GM23248 (cell line): ENCODE data around the gene LAMA5. TPM values are rescaled to one million over a fixed set of nuclear protein-coding genes. Genes with fewer than 3 reads are reported as not detected.

ENCODE experiments used
- DNase-seq: peaks from one replicate; pipeline ENCODE4 v3.0.0-alpha.2; 2015
- H2AFZ ChIP-seq: fragments of 200-600 bp; sonication (generic); 2 replicates; pipeline ENCODE4 v1.6.1; 2016; ENCODE audit warnings: antibody characterized with exemption
- H3F3A ChIP-seq: fragments of 200-600 bp; sonication (generic); 2 replicates; pipeline ENCODE4 v1.6.1; 2016; ENCODE audit warnings: mild to moderate bottlenecking, antibody characterized with exemption, mixed run types; ENCODE audit not compliant: insufficient read depth
- H3K27ac ChIP-seq: fragments of 200-600 bp; sonication (generic); 2 replicates; pipeline ENCODE4 v1.5.1; 2016; ENCODE audit warnings: mild to moderate bottlenecking
- H3K27me3 ChIP-seq: fragments of 200-600 bp; sonication (generic); replicated peaks from 2 replicates; pipeline ENCODE4 v1.6.1; 2016; ENCODE audit warnings: mild to moderate bottlenecking; ENCODE audit not compliant: insufficient read depth
- H3K36me3 ChIP-seq: fragments of 200-600 bp; sonication (generic); 2 replicates; pipeline ENCODE4 v1.6.1; 2016; ENCODE audit warnings: low read depth, mild to moderate bottlenecking
- H3K4me1 ChIP-seq: fragments of 200-600 bp; sonication (generic); 2 replicates; pipeline ENCODE4 v1.6.1; 2016; ENCODE audit warnings: mild to moderate bottlenecking; ENCODE audit not compliant: insufficient read depth
- H3K4me2 ChIP-seq: fragments of 200-600 bp; sonication (generic); one replicate; pipeline ENCODE4 v1.6.1; 2016; ENCODE audit warnings: mild to moderate bottlenecking; ENCODE audit not compliant: unreplicated experiment
- H3K4me3 ChIP-seq: fragments of 200-600 bp; sonication (generic); 2 replicates; pipeline ENCODE4 v1.5.1; 2016; ENCODE audit warnings: mild to moderate bottlenecking
- H3K79me2 ChIP-seq: fragments of 200-600 bp; sonication (generic); 2 replicates; pipeline ENCODE4 v1.6.1; 2016; ENCODE audit warnings: mild to moderate bottlenecking; ENCODE audit not compliant: insufficient read depth
- H3K9ac ChIP-seq: fragments of 200-600 bp; sonication (generic); 2 replicates; pipeline ENCODE4 v1.6.1; 2016; ENCODE audit warnings: mild to moderate bottlenecking
- H3K9me2 ChIP-seq: fragments of 200-600 bp; sonication (generic); 2 replicates; pipeline ENCODE4 v1.6.1; 2016; ENCODE audit warnings: mixed run types, mild to moderate bottlenecking, moderate library complexity; ENCODE audit not compliant: insufficient read depth
- H3K9me3 ChIP-seq: fragments of 200-600 bp; sonication (generic); one replicate; pipeline ENCODE4 v1.6.1; 2017; ENCODE audit warnings: low read depth
- H4K20me1 ChIP-seq: fragments of 200-600 bp; sonication (generic); 2 replicates; pipeline ENCODE4 v1.6.0; 2016; ENCODE audit not compliant: insufficient read depth
- EZH2 ChIP-seq: fragments of 200-600 bp; sonication (generic); IDR thresholded peaks from 2 replicates; pipeline ENCODE4 v1.6.1; 2018; ENCODE audit warnings: antibody characterized with exemption, mild to moderate bottlenecking; ENCODE audit not compliant: insufficient read depth, poor library complexity, severe bottlenecking
- EZH2phosphoT487 ChIP-seq: fragments of 200-600 bp; sonication (generic); IDR thresholded peaks from 2 replicates; pipeline ENCODE4 v1.6.1; 2018; ENCODE audit warnings: antibody characterized with exemption, moderate library complexity, mild to moderate bottlenecking, low read depth; ENCODE audit not compliant: insufficient read depth
- WGBS, 2 experiments: methylation state at CpG; one replicate each; pipeline ENCODE4 v1.1.6; 2015 to 2017; ENCODE audit warnings: low lambda C conversion rate in 2 of 2, low coverage in 1 of 2; ENCODE audit errors: missing lambda C conversion rate in 2 of 2; 5-methylcytosine and 5-hydroxymethylcytosine counted together
- in situ Hi-C: fragments of 300-500 bp; cut with MboI; formaldehyde crosslinking; loops from 2 replicates; pipeline ENCODE4 v1.15.0; 2020
- polyA plus RNA-seq: library from polyadenylated mRNA; unstranded; fragments of >200 nt; fragmentation: Nextera tagmentation; extraction: Ambion mirVana; gene quantifications from 2 replicates; pipeline ENCODE4 v1.2.1, GENCODE V29; 2016
- total RNA-seq: library from RNA; depleted of rRNA; stranded (reverse); fragments of >200 nt; shearing (Covaris generic); gene quantifications from 2 replicates; pipeline ENCODE4 v1.2.3, GENCODE V29; 2014

Gene LAMA5
- total and polyA plus RNA-seq, 2 experiments from 2014 or later: 4.5 to 6.0 TPM

- peaks cover 8% of the 10 kb centered on the region; the same call in 1 of the 2 replicates for H3K36me3 ChIP-seq
- in situ Hi-C loops: no loop called here
- H3K9ac ChIP-seq: no peak overlapping the region
- H4K20me1 ChIP-seq: peaks cover 3% of the 10 kb centered on the region; the same call in 1 of the 2 replicates
- H3K4me2 ChIP-seq: no peak overlapping the region
- H3K9me2 ChIP-seq: no peaks in the 10 kb centered on the region
- H2AFZ ChIP-seq: no peak overlapping the region
- H3K27ac ChIP-seq: no peak overlapping the region
- no peak overlapping the region for H3K4me3 ChIP-seq
- TF ChIP-seq EZH2phosphoT487: no peak
- TF ChIP-seq EZH2: no peak
- no peaks in the 10 kb centered on the region for H3F3A ChIP-seq
- no peaks in the 10 kb centered on the region for H3K9me3 ChIP-seq
- H3K27me3 ChIP-seq: no peaks in the 10 kb centered on the region
- DNase-seq: no peak
- H3K79me2 ChIP-seq: peaks cover 23% of the 10 kb centered on the region
- H3K4me1 ChIP-seq: peaks cover 3% of the 10 kb centered on the region; the same call in 1 of the 2 replicates
- WGBS, 2 experiments: 60 to 64% methylated on average over 21 to 27 of the region's 29 CpGs
Measured at GRCh38 chr20:62309947-62310756, 57.0 kb downstream of the LAMA5 start.

DNA sequence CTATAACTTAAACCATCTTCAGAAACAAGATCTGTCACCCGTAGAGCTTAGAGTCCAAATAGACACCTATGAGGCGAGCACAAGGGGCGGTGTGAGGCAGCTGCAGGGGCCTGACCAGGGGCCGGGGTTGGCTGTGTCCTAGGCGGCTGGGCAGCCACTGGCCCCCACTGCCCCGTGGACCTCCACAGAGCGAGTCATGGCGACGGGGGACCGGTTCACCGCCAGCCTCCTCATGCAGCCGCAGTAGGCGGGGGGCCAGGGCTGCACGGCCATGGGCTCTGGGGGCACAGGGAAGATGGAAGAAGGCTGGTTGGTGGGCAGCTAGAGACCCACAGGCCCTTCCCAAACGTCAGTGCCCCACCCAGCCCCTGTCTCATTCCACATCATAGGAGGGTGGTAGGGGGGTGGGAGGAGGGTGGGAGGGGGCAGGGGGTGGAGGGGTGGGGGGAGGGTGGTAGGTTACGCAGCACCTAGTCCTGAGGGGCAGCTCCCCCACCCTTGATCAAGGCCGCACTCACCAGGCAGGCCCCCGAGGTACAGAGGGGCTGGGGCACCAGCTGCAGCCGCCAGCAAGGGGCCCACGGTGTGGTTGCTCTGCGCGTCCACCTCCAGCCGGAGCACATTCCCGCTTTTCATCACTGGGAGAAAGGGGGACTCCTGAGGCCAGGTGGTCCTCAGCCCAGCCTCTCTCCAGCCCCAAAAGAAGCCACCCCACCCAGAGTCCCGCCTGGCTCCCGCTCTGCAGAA, 57.7 kb downstream of the LAMA5 start:
- no peak overlapping the region for H2AFZ ChIP-seq
- peaks cover 8% of the 10 kb centered on the region; the same call in 1 of the 2 replicates for H3K36me3 ChIP-seq
- H3K9me2 ChIP-seq: no peaks in the 10 kb centered on the region
- peaks cover 11% of the 10 kb centered on the region for H3K4me1 ChIP-seq
- peaks cover 31% of the 10 kb centered on the region for H3K79me2 ChIP-seq
- H3K9me3 ChIP-seq: no peaks in the 10 kb centered on the region
- no peaks in the 10 kb centered on the region for H3K27me3 ChIP-seq
- 87 to 93% methylated on average over 20 to 26 of the region's 26 CpGs for WGBS, 2 experiments
- no peak overlapping the region for H3K4me2 ChIP-seq
- H3K4me3 ChIP-seq: no peak overlapping the region
- H3K9ac ChIP-seq: no peak overlapping the region
- H3K27ac ChIP-seq: no peak overlapping the region
- peaks cover 6% of the 10 kb centered on the region; the same call in 1 of the 2 replicates for H4K20me1 ChIP-seq
- no peak for DNase-seq
- TF ChIP-seq EZH2phosphoT487 (no peak), EZH2 (no peak)
- H3F3A ChIP-seq: no peaks in the 10 kb centered on the region
- in situ Hi-C loops: no loop called here

DNA sequence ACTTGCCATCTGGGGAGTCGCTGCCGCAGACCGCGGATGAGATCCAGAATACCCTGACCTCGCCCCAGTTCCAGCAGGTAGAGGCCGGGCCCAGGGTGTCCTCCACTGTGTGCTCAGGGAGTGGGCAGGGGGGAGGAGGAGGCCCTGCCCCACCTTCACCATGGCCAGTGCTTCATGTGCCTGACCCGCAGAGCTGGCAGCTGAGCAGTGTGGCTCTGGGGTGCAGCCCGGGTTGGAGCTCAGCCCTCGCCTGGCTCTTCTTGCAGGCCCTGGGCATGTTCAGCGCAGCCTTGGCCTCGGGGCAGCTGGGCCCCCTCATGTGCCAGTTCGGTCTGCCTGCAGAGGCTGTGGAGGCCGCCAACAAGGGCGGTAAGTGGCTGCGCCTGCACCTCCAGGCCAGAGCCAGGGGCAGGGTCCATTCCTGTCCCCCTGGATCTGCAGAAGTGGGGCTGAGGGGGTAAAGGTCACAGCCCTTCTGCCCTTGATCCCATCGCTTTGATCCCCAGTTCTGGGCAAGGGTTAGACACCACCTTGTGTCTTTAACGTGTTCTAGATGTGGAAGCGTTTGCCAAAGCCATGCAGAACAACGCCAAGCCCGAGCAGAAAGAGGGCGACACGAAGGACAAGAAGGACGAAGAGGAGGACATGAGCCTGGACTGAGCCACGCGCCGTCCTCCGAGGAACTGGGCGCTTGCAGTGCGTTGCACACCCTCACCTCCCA, 58.9 kb downstream of the LAMA5 start:
- TF ChIP-seq EZH2phosphoT487 (no peak), EZH2 (no peak)
- no peaks in the 10 kb centered on the region for H3K9me3 ChIP-seq
- no peaks in the 10 kb centered on the region for H3F3A ChIP-seq
- H3K4me2 ChIP-seq: no peak overlapping the region
- DNase-seq: no peak
- no peaks in the 10 kb centered on the region for H3K27me3 ChIP-seq
- H3K36me3 ChIP-seq: peaks cover 8% of the 10 kb centered on the region; the same call in 1 of the 2 replicates
- H2AFZ ChIP-seq: no peak overlapping the region
- peaks cover 14% of the 10 kb centered on the region for H3K4me1 ChIP-seq
- no peaks in the 10 kb centered on the region for H3K9me2 ChIP-seq
- H3K79me2 ChIP-seq: peaks cover 42% of the 10 kb centered on the region
- 87 to 90% methylated on average over 26 to 29 of the region's 29 CpGs for WGBS, 2 experiments
- H4K20me1 ChIP-seq: peaks cover 6% of the 10 kb centered on the region; the same call in 1 of the 2 replicates
- in situ Hi-C loops: no loop called here
- H3K9ac ChIP-seq: no peak overlapping the region
- no peak overlapping the region for H3K27ac ChIP-seq
- no peak overlapping the region for H3K4me3 ChIP-seq
